HT1080 (cell line): Measurements from ENCODE around the gene MOG. TPM values are rescaled to one million over a fixed set of nuclear protein-coding genes. Genes with fewer than 3 reads are reported as not detected.

Experiments
- small RNA-seq: library from RNA; depleted of rRNA; stranded (forward); fragments of <200 nt; gene quantifications from one replicate; pipeline ENCODE3, GENCODE V24; 2014
- total RNA-seq: library from RNA; depleted of rRNA; stranded (reverse); fragments of >200 nt; shearing (Covaris generic); gene quantifications from 2 replicates; pipeline ENCODE4 v1.2.3, GENCODE V29; 2014; rRNA removed

The MOG gene
- total RNA-seq, 1 experiment from 2014 or later: not detected

Small RNAs within 50 kb of the gene (small RNA-seq; reads per million reads assigned to genes)
- gene SUMO2P1: not detected

Other genes starting within 250 kb of the MOG start
- gene OR12D1, start 242.2 kb upstream of the MOG start, total RNA-seq: not detected in 2 replicates
- gene OR10C1, start 217.8 kb upstream of the MOG start, total RNA-seq: not detected in 2 replicates
- gene OR11A1, start 200.0 kb upstream of the MOG start, total RNA-seq: not detected in 2 replicates
- gene OR2H1, start 199.9 kb upstream of the MOG start, total RNA-seq: not detected in 2 replicates
- not detected in 2 replicates for gene MAS1L, start 169.1 kb upstream of the MOG start, total RNA-seq
- not detected in 2 replicates for gene UBD, start 97.4 kb upstream of the MOG start, total RNA-seq
- not detected in 2 replicates for gene OR2H2, start 72.0 kb upstream of the MOG start, total RNA-seq
- gene GABBR1, start 23.9 kb upstream of the MOG start, total RNA-seq: 5.4 and 10.4 TPM in 2 replicates
- not detected in 2 replicates for gene ZFP57, start 24.1 kb downstream of the MOG start, total RNA-seq
- gene HLA-F, start 66.3 kb downstream of the MOG start, total RNA-seq: 0.40 and 0.90 TPM in 2 replicates
- not detected in 2 replicates for gene HLA-G, start 170.7 kb downstream of the MOG start, total RNA-seq